GM23338 (cell line): ENCODE data around the gene TRABD. TPM values are rescaled to one million over a fixed set of nuclear protein-coding genes. Genes with fewer than 3 reads are reported as not detected.

Experiments
- ATAC-seq: fragments of 200-7000 bp; cut with Tn5 transposase; 3 replicates; pipeline ENCODE4 v1.9.1; 2020
- DNase-seq: peaks from one replicate; pipeline ENCODE4 v3.0.0-alpha.2; 2015; ENCODE audit warnings: low spot score
- H2AFZ ChIP-seq: fragments of 200-600 bp; sonication (generic); 2 replicates; pipeline ENCODE4 v1.8.0; 2016; ENCODE audit warnings: antibody characterized with exemption, mild to moderate bottlenecking, moderate library complexity
- H3F3A ChIP-seq: fragments of 200-600 bp; sonication (generic); replicated peaks from 2 replicates; pipeline ENCODE4 v1.8.0; 2017; ENCODE audit warnings: antibody characterized with exemption, mixed run types, low read depth
- H3K27ac ChIP-seq: fragments of 200-600 bp; sonication (generic); 2 replicates; pipeline ENCODE4 v1.6.1; 2016; ENCODE audit warnings: low read depth
- H3K27me3 ChIP-seq: fragments of 200-600 bp; sonication (generic); 2 replicates; pipeline ENCODE4 v1.8.0; 2016; ENCODE audit warnings: mild to moderate bottlenecking, mixed run types, moderate library complexity; ENCODE audit not compliant: insufficient read depth
- H3K36me3 ChIP-seq: fragments of 200-600 bp; sonication (generic); 2 replicates; pipeline ENCODE4 v1.8.0; 2016; ENCODE audit warnings: mild to moderate bottlenecking; ENCODE audit not compliant: insufficient read depth
- H3K4me1 ChIP-seq: fragments of 200-600 bp; sonication (generic); 2 replicates; pipeline ENCODE4 v1.8.0; 2016; ENCODE audit warnings: mild to moderate bottlenecking, moderate library complexity; ENCODE audit not compliant: insufficient read depth
- H3K4me2 ChIP-seq: fragments of 200-600 bp; sonication (generic); 2 replicates; pipeline ENCODE4 v1.7.1; 2017; ENCODE audit warnings: mixed run types
- H3K4me3 ChIP-seq: fragments of 200-600 bp; sonication (generic); 2 replicates; pipeline ENCODE4 v1.6.1; 2016; ENCODE audit warnings: mixed run types
- H3K79me2 ChIP-seq: fragments of 200-600 bp; sonication (generic); replicated peaks from 2 replicates; pipeline ENCODE4 v1.8.0; 2017; ENCODE audit warnings: mild to moderate bottlenecking; ENCODE audit not compliant: insufficient read depth
- H3K9me2 ChIP-seq: fragments of 200-600 bp; sonication (generic); 2 replicates; pipeline ENCODE4 v1.8.0; 2017; ENCODE audit not compliant: insufficient read depth
- H4K20me1 ChIP-seq: fragments of 200-600 bp; sonication (generic); replicated peaks from 2 replicates; pipeline ENCODE4 v1.8.0; 2017; ENCODE audit warnings: mild to moderate bottlenecking; ENCODE audit not compliant: insufficient read depth
- H3K27ac Mint-ChIP-seq: 2 replicates; pipeline ENCODE4 v1.8.0; 2020; ENCODE audit warnings: inconsistent platforms, mild to moderate bottlenecking, moderate library complexity, mixed read lengths
- H3K27me3 Mint-ChIP-seq: 3 replicates; pipeline ENCODE4 v1.8.0; 2022; ENCODE audit warnings: low read depth, mild to moderate bottlenecking, moderate library complexity, mixed read lengths, inconsistent platforms; ENCODE audit not compliant: insufficient read depth, poor library complexity
- H3K36me3 Mint-ChIP-seq: 3 replicates; pipeline ENCODE4 v1.8.0; 2021; ENCODE audit warnings: low read depth, mild to moderate bottlenecking, inconsistent platforms, moderate library complexity, mixed read lengths
- H3K4me1 Mint-ChIP-seq: 3 replicates; pipeline ENCODE4 v1.8.0; 2020; ENCODE audit warnings: mild to moderate bottlenecking, inconsistent platforms, mixed read lengths
- H3K4me3 Mint-ChIP-seq: 3 replicates; pipeline ENCODE4 v1.8.0; 2021; ENCODE audit warnings: moderate library complexity, mild to moderate bottlenecking, inconsistent platforms, mixed read lengths
- H3K9me3 Mint-ChIP-seq: 3 replicates; pipeline ENCODE4 v1.8.0; 2020; ENCODE audit warnings: moderate library complexity, mild to moderate bottlenecking, inconsistent platforms, mixed read lengths
- CREB1 ChIP-seq: fragments of 250-450 bp; sonication (Bioruptor Pico); IDR thresholded peaks from 2 replicates; pipeline ENCODE4 v1.5.0; 2020; ENCODE audit warnings: low read depth, mild to moderate bottlenecking, moderate library complexity
- ETS1 ChIP-seq: IDR thresholded peaks from 2 replicates; pipeline ENCODE4 v1.6.1; 2016; ENCODE audit warnings: antibody characterized with exemption
- EZH2phosphoT487 ChIP-seq: fragments of 200-600 bp; sonication (generic); IDR thresholded peaks from one replicate; pipeline ENCODE4 v1.8.1; 2018; ENCODE audit warnings: antibody characterized with exemption; ENCODE audit not compliant: unreplicated experiment
- JUNB ChIP-seq: IDR thresholded peaks from one replicate; pipeline ENCODE4 v1.6.1; 2016; ENCODE audit warnings: antibody characterized with exemption; ENCODE audit not compliant: unreplicated experiment
- NANOG ChIP-seq: IDR thresholded peaks from 2 replicates; pipeline ENCODE4 v1.6.1; 2016; ENCODE audit warnings: antibody characterized with exemption, borderline replicate concordance
- POLR2AphosphoS5 ChIP-seq: IDR thresholded peaks from 2 replicates; pipeline ENCODE4 v1.6.1; 2016; ENCODE audit warnings: antibody characterized with exemption, low read depth
- STAT1 ChIP-seq: IDR thresholded peaks from one replicate; pipeline ENCODE4 v1.6.1; 2016; ENCODE audit warnings: antibody characterized with exemption; ENCODE audit not compliant: unreplicated experiment
- ZNF114 ChIP-seq: fragments of 250-450 bp; sonication (Bioruptor Pico); IDR thresholded peaks from 2 replicates; pipeline ENCODE4 v1.5.0; 2020; ENCODE audit warnings: mild to moderate bottlenecking, moderate library complexity
- ZNF331 ChIP-seq: fragments of 250-450 bp; sonication (Bioruptor Pico); IDR thresholded peaks from 2 replicates; pipeline ENCODE4 v1.5.0; 2020; ENCODE audit warnings: low read depth, mild to moderate bottlenecking, moderate library complexity
- polyA plus RNA-seq: library from polyadenylated mRNA; unstranded; fragments of >200 nt; fragmentation: Nextera tagmentation; extraction: Ambion mirVana; gene quantifications from 2 replicates; pipeline ENCODE4 v1.2.1, GENCODE V29; 2016
- total RNA-seq: library from RNA; depleted of rRNA; stranded (reverse); fragments of >200 nt; shearing (Covaris generic); gene quantifications from 2 replicates; pipeline ENCODE4 v1.2.3, GENCODE V29; 2014
- TF ChIP-seq, protein P1 (sequence below), 2 experiments: fragments of 200-600 bp in 1 of 2; sonication (generic) in 1 of 2; conservative IDR thresholded peaks; 2 replicates each; pipeline versions ENCODE4 v1.5.1 to v1.6.1; 2016 to 2017; ENCODE audit warnings: antibody characterized with exemption in 2 of 2, low read depth in 2 of 2, mild to moderate bottlenecking in 2 of 2, moderate library complexity in 1 of 2
- TF ChIP-seq, protein P2 (sequence below): IDR thresholded peaks from one replicate; pipeline ENCODE4 v1.6.1; 2018; ENCODE audit warnings: antibody characterized with exemption; ENCODE audit not compliant: unreplicated experiment

The TRABD gene
- total and polyA plus RNA-seq, 2 experiments from 2014 or later, result 44.1 to 66.1 TPM

- no peaks in the 10 kb centered on the region for H3K36me3 Mint-ChIP-seq
- H3K4me1 Mint-ChIP-seq, result peaks cover 3% of the 10 kb centered on the region; the same call in 1 of the 3 replicates
- H3K27me3 Mint-ChIP-seq, result peaks cover 4% of the 10 kb centered on the region
- Histone ChIP-seq H3F3A (no peaks in the 10 kb centered on the region), H3K36me3 (no peaks in the 10 kb centered on the region), H3K4me3 (no peak overlapping the region), H3K27ac (no peak overlapping the region), H3K9me2 (no peaks in the 10 kb centered on the region), H3K4me1 (no peaks in the 10 kb centered on the region), H3K79me2 (no peaks in the 10 kb centered on the region), H2AFZ (no peak overlapping the region), H4K20me1 (no peaks in the 10 kb centered on the region), H3K4me2 (no peak overlapping the region), H3K27me3 (no peaks in the 10 kb centered on the region)
- H3K9me3 Mint-ChIP-seq, result no peaks in the 10 kb centered on the region
- H3K4me3 Mint-ChIP-seq, result no peak overlapping the region
- TF ChIP-seq CREB1 (CRISPR knock-in tag), result no peak
- TF ChIP-seq STAT1, result no peak
- TF ChIP-seq, protein P1, sequence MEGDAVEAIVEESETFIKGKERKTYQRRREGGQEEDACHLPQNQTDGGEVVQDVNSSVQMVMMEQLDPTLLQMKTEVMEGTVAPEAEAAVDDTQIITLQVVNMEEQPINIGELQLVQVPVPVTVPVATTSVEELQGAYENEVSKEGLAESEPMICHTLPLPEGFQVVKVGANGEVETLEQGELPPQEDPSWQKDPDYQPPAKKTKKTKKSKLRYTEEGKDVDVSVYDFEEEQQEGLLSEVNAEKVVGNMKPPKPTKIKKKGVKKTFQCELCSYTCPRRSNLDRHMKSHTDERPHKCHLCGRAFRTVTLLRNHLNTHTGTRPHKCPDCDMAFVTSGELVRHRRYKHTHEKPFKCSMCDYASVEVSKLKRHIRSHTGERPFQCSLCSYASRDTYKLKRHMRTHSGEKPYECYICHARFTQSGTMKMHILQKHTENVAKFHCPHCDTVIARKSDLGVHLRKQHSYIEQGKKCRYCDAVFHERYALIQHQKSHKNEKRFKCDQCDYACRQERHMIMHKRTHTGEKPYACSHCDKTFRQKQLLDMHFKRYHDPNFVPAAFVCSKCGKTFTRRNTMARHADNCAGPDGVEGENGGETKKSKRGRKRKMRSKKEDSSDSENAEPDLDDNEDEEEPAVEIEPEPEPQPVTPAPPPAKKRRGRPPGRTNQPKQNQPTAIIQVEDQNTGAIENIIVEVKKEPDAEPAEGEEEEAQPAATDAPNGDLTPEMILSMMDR (conservative IDR thresholded peaks at IDR 0.05; ENCODE audit: low read depth in 2 of 2), result no peak
- no peak for TF ChIP-seq NANOG
- TF ChIP-seq, protein P2, sequence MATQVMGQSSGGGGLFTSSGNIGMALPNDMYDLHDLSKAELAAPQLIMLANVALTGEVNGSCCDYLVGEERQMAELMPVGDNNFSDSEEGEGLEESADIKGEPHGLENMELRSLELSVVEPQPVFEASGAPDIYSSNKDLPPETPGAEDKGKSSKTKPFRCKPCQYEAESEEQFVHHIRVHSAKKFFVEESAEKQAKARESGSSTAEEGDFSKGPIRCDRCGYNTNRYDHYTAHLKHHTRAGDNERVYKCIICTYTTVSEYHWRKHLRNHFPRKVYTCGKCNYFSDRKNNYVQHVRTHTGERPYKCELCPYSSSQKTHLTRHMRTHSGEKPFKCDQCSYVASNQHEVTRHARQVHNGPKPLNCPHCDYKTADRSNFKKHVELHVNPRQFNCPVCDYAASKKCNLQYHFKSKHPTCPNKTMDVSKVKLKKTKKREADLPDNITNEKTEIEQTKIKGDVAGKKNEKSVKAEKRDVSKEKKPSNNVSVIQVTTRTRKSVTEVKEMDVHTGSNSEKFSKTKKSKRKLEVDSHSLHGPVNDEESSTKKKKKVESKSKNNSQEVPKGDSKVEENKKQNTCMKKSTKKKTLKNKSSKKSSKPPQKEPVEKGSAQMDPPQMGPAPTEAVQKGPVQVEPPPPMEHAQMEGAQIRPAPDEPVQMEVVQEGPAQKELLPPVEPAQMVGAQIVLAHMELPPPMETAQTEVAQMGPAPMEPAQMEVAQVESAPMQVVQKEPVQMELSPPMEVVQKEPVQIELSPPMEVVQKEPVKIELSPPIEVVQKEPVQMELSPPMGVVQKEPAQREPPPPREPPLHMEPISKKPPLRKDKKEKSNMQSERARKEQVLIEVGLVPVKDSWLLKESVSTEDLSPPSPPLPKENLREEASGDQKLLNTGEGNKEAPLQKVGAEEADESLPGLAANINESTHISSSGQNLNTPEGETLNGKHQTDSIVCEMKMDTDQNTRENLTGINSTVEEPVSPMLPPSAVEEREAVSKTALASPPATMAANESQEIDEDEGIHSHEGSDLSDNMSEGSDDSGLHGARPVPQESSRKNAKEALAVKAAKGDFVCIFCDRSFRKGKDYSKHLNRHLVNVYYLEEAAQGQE, result no peak
- no peak for TF ChIP-seq EZH2phosphoT487
- TF ChIP-seq ZNF331, result no peak
- no peak for TF ChIP-seq JUNB
- no peak for TF ChIP-seq ZNF114
- ATAC-seq (no peak), DNase-seq (no peak)
- no peak overlapping the region for H3K27ac Mint-ChIP-seq
Measured at GRCh38 chr22:50139843-50140415, 45.8 kb upstream of the TRABD start.

DNA sequence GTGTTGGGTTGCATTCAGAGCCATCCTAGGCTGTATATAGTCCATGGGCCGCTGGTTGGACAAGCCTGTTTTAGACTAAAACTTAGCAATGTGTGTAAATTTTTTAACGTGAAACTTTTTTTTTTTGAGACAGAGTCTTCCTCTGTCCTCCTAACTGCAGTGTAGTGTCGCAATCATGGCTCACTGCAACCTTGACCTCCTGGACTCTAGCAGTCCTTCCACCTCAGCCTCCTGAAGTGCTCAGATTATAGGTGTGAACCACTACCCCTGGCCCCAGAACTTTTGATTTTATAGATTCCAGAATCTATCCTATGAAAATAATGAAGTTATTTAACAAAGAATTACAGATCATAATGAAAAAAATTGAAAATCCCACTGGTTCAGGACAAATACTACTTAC, 45.1 kb upstream of the TRABD start:
- peaks cover 3% of the 10 kb centered on the region; the same call in 1 of the 3 replicates for H3K4me1 Mint-ChIP-seq
- ATAC-seq, result no peak
- H3K4me1 ChIP-seq, result no peaks in the 10 kb centered on the region
- no peaks in the 10 kb centered on the region for H3K27me3 ChIP-seq
- no peak overlapping the region; the same call in 1 of the 2 replicates for H3K27ac ChIP-seq
- H3K4me3 ChIP-seq, result no peak overlapping the region
- H3K9me2 ChIP-seq, result no peaks in the 10 kb centered on the region
- H4K20me1 ChIP-seq, result no peaks in the 10 kb centered on the region
- no peaks in the 10 kb centered on the region for H3K79me2 ChIP-seq
- H3K27ac Mint-ChIP-seq, result no peak overlapping the region
- H3K36me3 Mint-ChIP-seq, result no peaks in the 10 kb centered on the region
- no peak for DNase-seq
- H3F3A ChIP-seq, result no peaks in the 10 kb centered on the region
- no peak overlapping the region for H3K4me2 ChIP-seq
- no peak overlapping the region for H3K4me3 Mint-ChIP-seq
- no peaks in the 10 kb centered on the region for H3K36me3 ChIP-seq
- TF ChIP-seq POLR2AphosphoS5 (no peak), JUNB (no peak), ETS1 (no peak), ZNF331 (no peak), NANOG (no peak), EZH2phosphoT487 (no peak), CREB1 (CRISPR knock-in tag) (no peak), ZNF114 (no peak)
- TF ChIP-seq, protein P2, result no peak
- H2AFZ ChIP-seq, result no peak overlapping the region
- H3K9me3 Mint-ChIP-seq, result no peaks in the 10 kb centered on the region
- peaks cover 6% of the 10 kb centered on the region for H3K27me3 Mint-ChIP-seq
